ENCODE measurements around the gene MSH4.
A peak's percentile ranks its signal among the peaks of the same experiment; 100 is the strongest.
"Not testable (repeated sequence)": the region's sequence is repeated elsewhere in the genome, so short reads cannot be mapped to it uniquely, and the experiment has no call there.

Gene MSH4

DNA sequence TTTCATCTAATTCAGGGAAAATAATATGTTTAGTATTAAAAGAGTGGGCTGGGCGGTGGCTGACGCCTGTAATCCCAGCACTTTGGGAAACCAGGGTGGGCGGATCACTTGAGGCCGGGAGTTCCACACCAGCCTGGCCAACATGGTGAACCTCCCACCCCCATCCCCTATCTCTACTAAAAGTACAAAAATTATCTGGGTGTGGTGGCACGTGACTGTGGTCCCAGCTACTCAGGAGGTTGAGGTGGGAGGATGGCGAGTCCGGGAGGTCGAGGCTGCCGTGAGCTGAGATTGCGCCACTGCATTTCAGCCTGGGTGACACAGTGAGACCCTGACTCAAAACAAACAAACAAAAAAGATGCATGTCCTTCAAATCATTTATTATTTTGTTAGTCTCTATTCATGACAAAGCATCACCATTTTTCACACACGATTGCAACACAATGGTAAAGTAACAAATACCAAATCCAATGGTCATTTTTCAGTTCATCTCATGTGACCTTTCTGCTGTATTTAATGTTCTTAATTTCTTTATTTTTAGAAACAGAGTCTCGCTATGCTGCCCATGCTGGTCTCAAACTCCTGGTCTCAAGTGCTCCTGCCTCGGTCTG is 1.0 kb downstream of the MSH4 start:
- DNase-seq: no peak

- DNase-seq: not testable (repeated sequence)
These were observed 4.8 kb downstream of the MSH4 start for GRCh38 chr1:75801480-75801879.

- no peak for DNase-seq
These were observed 12.2 kb downstream of the MSH4 start for GRCh38 chr1:75808921-75809320.

GRCh38 chr1:75810113-75810512 is 13.4 kb downstream of the MSH4 start:
- DNase-seq: not testable (repeated sequence)

DNA sequence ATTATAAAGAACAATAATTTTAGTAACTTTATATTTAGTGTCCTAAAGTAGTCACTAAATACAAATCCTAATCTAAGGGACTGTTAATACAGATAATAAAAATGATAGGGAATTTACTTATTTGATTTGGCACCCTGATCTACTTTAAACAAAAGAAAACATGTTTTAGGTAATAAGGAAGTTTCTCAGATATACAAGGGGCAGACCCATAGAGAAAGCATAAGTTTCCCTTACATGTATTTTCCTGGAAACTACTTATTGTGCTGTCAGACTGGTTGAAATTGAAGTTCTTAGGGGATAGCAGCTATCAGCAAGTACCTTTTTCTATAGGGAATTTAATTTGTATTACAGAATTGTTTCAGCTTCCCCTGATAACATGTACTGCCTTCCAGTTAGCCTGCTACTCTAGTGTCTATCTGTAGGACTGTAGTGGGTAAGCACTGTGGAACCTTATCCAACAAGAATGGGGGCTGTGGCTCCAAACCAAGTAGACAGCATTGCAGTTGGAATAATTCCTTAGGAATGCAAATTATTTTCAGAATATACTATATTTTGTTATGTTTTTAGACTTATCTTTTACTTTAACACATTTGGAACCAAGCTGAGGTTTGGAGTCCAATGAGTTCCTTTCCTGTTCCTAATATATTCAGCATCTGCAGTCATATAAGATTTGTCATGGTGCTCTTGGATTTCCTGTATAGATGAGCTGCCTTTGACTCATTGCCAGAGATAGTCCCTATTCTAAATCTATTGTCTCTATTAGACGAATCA is 14.7 kb downstream of the MSH4 start:
- no peak for DNase-seq

GRCh38 chr1:75812065-75812464 is 15.4 kb downstream of the MSH4 start:
- DNase-seq: no peak

DNA sequence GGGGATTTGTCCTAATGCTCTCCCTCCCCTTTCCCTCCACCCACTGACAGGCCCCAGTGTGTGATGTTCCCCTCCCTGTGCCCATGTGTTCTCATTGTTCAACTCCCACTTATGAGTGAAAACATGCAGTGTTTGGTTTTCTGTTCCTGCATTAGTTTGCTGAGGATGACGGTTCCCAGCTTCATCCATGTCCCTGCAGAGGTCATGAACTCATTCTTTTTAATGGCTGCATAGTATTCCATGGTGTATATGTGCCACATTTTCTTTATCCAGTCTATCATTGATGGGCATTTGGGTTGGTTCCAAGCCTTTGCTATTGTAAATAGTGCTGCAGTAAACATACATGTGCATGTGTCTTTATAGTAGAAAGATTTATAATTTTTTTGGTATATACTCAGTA is 26.9 kb downstream of the MSH4 start:
- not testable (repeated sequence) for DNase-seq

GRCh38 chr1:75836528-75837100 is 39.9 kb downstream of the MSH4 start:
- DNase-seq: no peak

DNA sequence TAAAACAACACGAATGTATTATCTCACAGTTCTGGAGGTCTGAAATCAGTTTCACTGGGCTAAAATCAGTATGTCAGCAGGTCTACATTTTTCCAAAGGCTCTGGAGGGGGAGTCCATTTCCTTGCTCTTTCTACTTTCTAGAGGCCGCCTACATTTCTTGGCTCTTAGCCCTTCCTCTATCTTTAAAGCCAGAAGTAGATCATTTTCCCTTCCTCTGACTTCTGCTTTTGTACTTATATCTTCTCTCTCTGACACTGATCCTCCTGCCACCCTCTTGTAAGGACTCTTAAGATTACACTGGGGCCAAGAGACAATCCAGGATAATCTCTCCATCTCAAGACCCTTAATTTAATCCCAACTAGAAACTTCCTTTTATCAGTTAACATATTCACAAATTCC is 41.4 kb downstream of the MSH4 start:
- no peak for DNase-seq

DNA sequence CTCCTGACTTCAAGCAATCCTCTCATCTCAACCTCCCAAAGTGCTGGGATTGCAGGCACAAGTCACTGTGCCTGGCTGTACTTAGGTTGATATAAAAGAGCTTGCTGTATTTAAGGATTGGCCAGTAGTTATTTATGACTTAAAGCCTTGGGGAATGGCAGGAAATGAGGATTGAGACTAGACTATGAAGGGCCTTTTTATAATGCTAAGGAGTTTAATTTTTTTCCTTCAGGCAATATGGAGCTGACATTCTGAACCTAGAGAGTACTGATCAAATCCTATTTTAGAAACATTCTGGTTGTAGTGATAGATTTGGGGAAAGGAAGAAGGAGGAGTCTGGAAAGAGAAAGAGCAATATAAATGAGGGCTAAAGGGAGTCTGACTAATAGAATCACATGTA is 44.7 kb downstream of the MSH4 start:
- no peak for DNase-seq

GRCh38 chr1:75845576-75845975 is 48.9 kb downstream of the MSH4 start:
- no peak for DNase-seq

DNA sequence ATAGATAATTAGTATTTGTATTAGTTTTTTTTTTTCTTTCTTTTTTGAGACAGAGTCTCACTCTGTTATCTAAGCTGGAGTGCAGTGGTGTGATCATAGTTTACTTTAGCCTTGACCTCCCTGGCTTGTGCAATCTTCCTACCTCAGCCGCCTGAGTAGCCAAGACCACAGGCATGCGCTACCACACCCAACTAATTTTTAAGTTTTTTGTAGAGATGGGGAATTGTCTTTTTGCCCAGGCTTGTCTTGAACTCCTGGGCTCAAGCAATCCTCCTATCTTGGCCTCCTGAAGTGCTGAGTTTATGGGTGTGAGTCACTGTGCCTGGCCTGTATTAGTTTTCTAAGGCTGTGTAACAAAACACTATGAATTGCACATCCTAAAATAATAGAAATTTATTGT is 58.3 kb downstream of the MSH4 start:
- no peak for DNase-seq

DNA sequence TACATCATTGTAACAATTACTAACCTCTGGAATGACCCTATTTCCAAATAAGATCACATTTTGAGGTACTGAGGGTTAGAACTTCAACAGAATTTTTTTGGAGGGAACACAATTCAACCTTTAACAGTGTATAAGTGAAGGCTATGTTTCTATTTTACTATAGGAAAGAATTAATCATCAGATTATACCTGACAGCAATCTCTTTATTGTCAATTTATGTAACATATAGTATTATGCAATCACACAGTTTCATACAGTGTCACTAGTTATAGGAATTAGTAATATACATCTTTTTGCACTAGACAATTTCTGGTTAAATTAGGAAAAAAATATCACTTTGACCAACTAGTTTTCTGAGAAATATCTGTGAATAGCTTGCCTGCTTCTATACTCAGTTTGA is 59.1 kb downstream of the MSH4 start:
- DNase-seq: no peak

- DNase-seq: no peak
These were observed 65.1 kb downstream of the MSH4 start for GRCh38 chr1:75861831-75862230.

GRCh38 chr1:75870951-75871350 is 74.3 kb downstream of the MSH4 start:
- DNase-seq: no peak

GRCh38 chr1:75879985-75880384 is 83.3 kb downstream of the MSH4 start:
- DNase-seq: no peak

DNA sequence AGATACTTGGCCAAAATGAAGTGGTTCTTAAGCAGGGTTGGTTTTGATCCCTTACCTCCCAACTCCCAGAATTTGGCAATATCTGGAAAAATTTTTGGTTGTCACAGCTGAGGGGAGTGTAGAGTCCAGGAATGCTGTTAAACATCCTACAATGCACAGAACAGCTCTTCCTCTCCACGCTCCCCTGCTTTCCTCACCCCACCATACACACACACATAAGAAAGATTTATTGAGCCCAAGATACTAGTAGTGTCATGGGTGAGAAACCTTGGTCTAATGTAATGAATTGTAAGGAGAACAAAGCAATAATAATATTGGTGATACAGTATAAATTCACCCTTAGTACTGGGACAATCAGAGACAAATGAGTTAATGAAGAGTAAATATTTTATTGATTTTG is 87.8 kb downstream of the MSH4 start:
- DNase-seq: no peak

GRCh38 chr1:75901371-75901770 is 104.7 kb downstream of the MSH4 start:
- no peak for DNase-seq

- DNase-seq: peak; percentile 21
These were observed 112.1 kb downstream of the MSH4 start for GRCh38 chr1:75908717-75909152.

GRCh38 chr1:75916834-75917233 is 120.2 kb downstream of the MSH4 start:
- no peak for DNase-seq

DNA sequence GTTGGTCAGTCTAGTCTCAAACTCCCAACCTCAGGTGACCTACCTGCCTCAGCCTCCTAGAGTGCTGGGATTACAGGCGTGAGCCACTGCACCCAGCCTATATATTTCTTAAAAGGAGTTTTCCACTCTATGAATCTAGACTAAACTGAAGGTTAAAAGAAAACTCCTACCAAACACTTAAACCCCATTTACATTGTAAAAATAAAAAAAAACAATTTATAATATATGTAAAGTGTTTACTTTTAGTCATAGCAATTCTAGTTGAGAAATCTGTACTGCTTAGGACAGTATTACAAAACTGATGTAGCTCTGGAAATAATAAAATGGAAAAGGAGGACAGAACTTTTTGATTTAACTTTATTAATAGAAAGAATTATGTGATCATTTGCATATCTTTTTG is 126.0 kb downstream of the MSH4 start:
- no peak for DNase-seq

DNA sequence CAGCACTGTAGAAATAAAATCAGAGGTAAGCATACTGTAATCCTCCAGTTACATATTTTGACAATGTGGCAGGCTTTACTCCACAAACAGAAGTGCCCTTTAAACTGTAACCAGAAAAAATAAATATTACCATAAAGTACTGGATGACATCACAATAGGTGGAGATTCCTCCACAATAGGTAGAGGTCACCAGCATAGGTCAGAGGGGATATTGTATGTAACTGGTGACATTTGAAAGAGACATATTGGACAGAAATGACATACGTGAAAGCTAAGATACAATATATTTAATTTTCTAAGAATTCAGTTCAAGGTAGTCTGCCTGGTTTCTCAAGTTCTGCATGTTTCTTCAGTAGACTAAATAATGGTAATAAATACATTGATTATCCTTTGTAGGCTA is 135.6 kb downstream of the MSH4 start, which contains the start of gene ASB17:
Gene ASB17 (minus strand): TSS at position 101 of the 400 bp plus-strand sequence. CDS start 113 bp downstream, outside the sequence.
- DNase-seq: no peak

- DNase-seq: no peak
These were observed 140.4 kb downstream of the MSH4 start for GRCh38 chr1:75937034-75937433.

- DNase-seq: not testable (repeated sequence)
These were observed 146.4 kb downstream of the MSH4 start for GRCh38 chr1:75943037-75943436.

Measured in NCI-H524 treated with DMSO at 0.1 percent for 48 hours (cell line).